Central memory CD8-positive, alpha-beta T cell (primary cell): ENCODE data around the gene TLX1.
A peak's percentile ranks its signal among the peaks of the same experiment; 100 is the strongest.
"Not testable (repeated sequence)": the region's sequence is repeated elsewhere in the genome, so short reads cannot be mapped to it uniquely, and the experiment has no call there.

Source experiments
- ATAC-seq: fragments of 150-1000 bp; cut with Tn5 transposase; replicated peaks from 2 replicates; pipeline ENCODE4 v1.10.0; 2022; ENCODE audit warnings: mild to moderate bottlenecking, moderate FRiP score, moderate number of reproducible peaks; ENCODE audit not compliant: poor library complexity, severe bottlenecking; ENCODE audit errors: extremely low read depth
- DNase-seq, 2 donors: peaks; one replicate each; pipeline ENCODE4 v3.0.0; 2021; ENCODE audit warnings: low spot score in 2 of 2
- H3K27ac Mint-ChIP-seq: one replicate; pipeline ENCODE4 v1.8.0; 2022; ENCODE audit warnings: low read depth, mild to moderate bottlenecking, moderate library complexity, mixed read lengths
- H3K27me3 Mint-ChIP-seq: one replicate; pipeline ENCODE4 v1.8.0; 2022; ENCODE audit warnings: mixed read lengths
- H3K36me3 Mint-ChIP-seq: one replicate; pipeline ENCODE4 v1.8.0; 2022; ENCODE audit warnings: mild to moderate bottlenecking, moderate library complexity, mixed read lengths; ENCODE audit not compliant: insufficient read depth
- H3K4me1 Mint-ChIP-seq: one replicate; pipeline ENCODE4 v1.8.0; 2022; ENCODE audit warnings: mixed read lengths
- H3K4me3 Mint-ChIP-seq: one replicate; pipeline ENCODE4 v1.8.0; 2022; ENCODE audit warnings: mild to moderate bottlenecking, moderate library complexity, mixed read lengths
- H3K9me3 Mint-ChIP-seq: one replicate; pipeline ENCODE4 v1.8.0; 2022; ENCODE audit warnings: mixed read lengths

Gene TLX1

GRCh38 chr10:101140950-101141615 is 10.0 kb downstream of the TLX1 start:
- ATAC-seq (no peak), DNase-seq (no peak)
- peaks cover 93% of the 10 kb centered on the region for H3K27me3 Mint-ChIP-seq
- H3K4me3 Mint-ChIP-seq, result no peak overlapping the region
- no peaks in the 10 kb centered on the region for H3K9me3 Mint-ChIP-seq
- peaks cover 3% of the 10 kb centered on the region for H3K36me3 Mint-ChIP-seq
- peaks cover 6% of the 10 kb centered on the region for H3K4me1 Mint-ChIP-seq
- no peak overlapping the region for H3K27ac Mint-ChIP-seq

GRCh38 chr10:101141616-101142532 is 10.8 kb downstream of the TLX1 start:
- Mint-ChIP-seq H3K9me3 (no peaks in the 10 kb centered on the region), H3K27ac (no peak overlapping the region), H3K4me3 (no peak overlapping the region), H3K27me3 (peaks cover 92% of the 10 kb centered on the region), H3K4me1 (peaks cover 6% of the 10 kb centered on the region), H3K36me3 (peaks cover 2% of the 10 kb centered on the region)
- DNase-seq, result peak; percentile 60 to 70
- ATAC-seq, result peak; percentile 77

GRCh38 chr10:101142533-101143344 is 11.6 kb downstream of the TLX1 start:
- Mint-ChIP-seq H3K27ac (no peak overlapping the region), H3K4me1 (peaks cover 6% of the 10 kb centered on the region), H3K27me3 (peaks cover 92% of the 10 kb centered on the region), H3K4me3 (no peak overlapping the region), H3K9me3 (no peaks in the 10 kb centered on the region), H3K36me3 (peaks cover 2% of the 10 kb centered on the region)
- ATAC-seq (no peak), DNase-seq (no peak)

- ATAC-seq (no peak), DNase-seq (no peak)
- no peak overlapping the region for H3K27ac Mint-ChIP-seq
- peaks cover 2% of the 10 kb centered on the region for H3K36me3 Mint-ChIP-seq
- H3K9me3 Mint-ChIP-seq, result no peaks in the 10 kb centered on the region
- peaks cover 3% of the 10 kb centered on the region for H3K4me1 Mint-ChIP-seq
- peaks cover 92% of the 10 kb centered on the region for H3K27me3 Mint-ChIP-seq
- H3K4me3 Mint-ChIP-seq, result no peak overlapping the region
Observed at GRCh38 chr10:101143345-101143630, 12.2 kb downstream of the TLX1 start.

GRCh38 chr10:101144053-101144452 is 13.0 kb downstream of the TLX1 start:
- ATAC-seq, result no peak
- peaks cover 92% of the 10 kb centered on the region for H3K27me3 Mint-ChIP-seq

GRCh38 chr10:101145145-101145544 is 14.0 kb downstream of the TLX1 start:
- ATAC-seq (no peak), DNase-seq (no peak)
- H3K4me3 Mint-ChIP-seq, result no peak overlapping the region
- no peaks in the 10 kb centered on the region for H3K9me3 Mint-ChIP-seq
- H3K27ac Mint-ChIP-seq, result no peak overlapping the region
- no peaks in the 10 kb centered on the region for H3K36me3 Mint-ChIP-seq
- H3K4me1 Mint-ChIP-seq, result no peaks in the 10 kb centered on the region
- H3K27me3 Mint-ChIP-seq, result peaks cover 94% of the 10 kb centered on the region

More at GRCh38 chr10:101144053-101144452, 13.0 kb downstream of the TLX1 start:
- Mint-ChIP-seq H3K36me3 (peaks cover 1% of the 10 kb centered on the region), H3K9me3 (no peaks in the 10 kb centered on the region), H3K4me1 (no peaks in the 10 kb centered on the region), H3K27ac (no peak overlapping the region), H3K4me3 (no peak overlapping the region)
- no peak for DNase-seq

GRCh38 chr10:101145750-101146391 is 14.8 kb downstream of the TLX1 start:
- Mint-ChIP-seq H3K9me3 (no peaks in the 10 kb centered on the region), H3K27me3 (peaks cover 99% of the 10 kb centered on the region), H3K4me1 (no peaks in the 10 kb centered on the region), H3K4me3 (no peak overlapping the region), H3K36me3 (no peaks in the 10 kb centered on the region), H3K27ac (no peak overlapping the region)
- DNase-seq, result no peak
- no peak for ATAC-seq

GRCh38 chr10:101146392-101147251 is 15.5 kb downstream of the TLX1 start:
- Mint-ChIP-seq H3K4me3 (no peak overlapping the region), H3K36me3 (no peaks in the 10 kb centered on the region), H3K27ac (no peak overlapping the region), H3K27me3 (peaks cover 99% of the 10 kb centered on the region), H3K4me1 (no peaks in the 10 kb centered on the region), H3K9me3 (no peaks in the 10 kb centered on the region)
- ATAC-seq (no peak), DNase-seq (no peak)

GRCh38 chr10:101151395-101151794 is 20.3 kb downstream of the TLX1 start:
- Mint-ChIP-seq H3K4me3 (no peak overlapping the region), H3K36me3 (no peaks in the 10 kb centered on the region), H3K27me3 (peaks cover 99% of the 10 kb centered on the region), H3K27ac (no peak overlapping the region), H3K9me3 (no peaks in the 10 kb centered on the region), H3K4me1 (no peaks in the 10 kb centered on the region)
- DNase-seq (no peak), ATAC-seq (no peak)

- Mint-ChIP-seq H3K27me3 (peaks cover 100% of the 10 kb centered on the region), H3K4me1 (no peaks in the 10 kb centered on the region), H3K36me3 (no peaks in the 10 kb centered on the region), H3K27ac (no peak overlapping the region), H3K4me3 (no peak overlapping the region), H3K9me3 (no peaks in the 10 kb centered on the region)
- DNase-seq (no peak), ATAC-seq (no peak)
Observed at GRCh38 chr10:101152316-101152715, 21.2 kb downstream of the TLX1 start.

GRCh38 chr10:101154506-101154905 is 23.4 kb downstream of the TLX1 start:
- H3K27me3 Mint-ChIP-seq, result peaks cover 98% of the 10 kb centered on the region

More at GRCh38 chr10:101154506-101154905, 23.4 kb downstream of the TLX1 start:
- ATAC-seq, H3K36me3 Mint-ChIP-seq, H3K4me1 Mint-ChIP-seq, H3K9me3 Mint-ChIP-seq, H3K27ac Mint-ChIP-seq, DNase-seq, H3K4me3 Mint-ChIP-seq: not testable (repeated sequence)
